HG03469 (cell line): ENCODE data around the gene SEH1L.
A peak's percentile ranks its signal among the peaks of the same experiment; 100 is the strongest.
"Not testable (repeated sequence)": the region's sequence is repeated elsewhere in the genome, so short reads cannot be mapped to it uniquely, and the experiment has no call there.

ENCODE experiments used
- ATAC-seq: cut with Tn5 transposase; IDR thresholded peaks from one replicate; pipeline ENCODE4 v1.9.1; 2021; ENCODE audit warnings: mild to moderate bottlenecking, moderate library complexity, moderate number of reproducible peaks; ENCODE audit not compliant: unreplicated experiment

SEH1L gene, protein sequence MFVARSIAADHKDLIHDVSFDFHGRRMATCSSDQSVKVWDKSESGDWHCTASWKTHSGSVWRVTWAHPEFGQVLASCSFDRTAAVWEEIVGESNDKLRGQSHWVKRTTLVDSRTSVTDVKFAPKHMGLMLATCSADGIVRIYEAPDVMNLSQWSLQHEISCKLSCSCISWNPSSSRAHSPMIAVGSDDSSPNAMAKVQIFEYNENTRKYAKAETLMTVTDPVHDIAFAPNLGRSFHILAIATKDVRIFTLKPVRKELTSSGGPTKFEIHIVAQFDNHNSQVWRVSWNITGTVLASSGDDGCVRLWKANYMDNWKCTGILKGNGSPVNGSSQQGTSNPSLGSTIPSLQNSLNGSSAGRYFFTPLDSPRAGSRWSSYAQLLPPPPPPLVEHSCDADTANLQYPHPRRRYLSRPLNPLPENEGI

DNA sequence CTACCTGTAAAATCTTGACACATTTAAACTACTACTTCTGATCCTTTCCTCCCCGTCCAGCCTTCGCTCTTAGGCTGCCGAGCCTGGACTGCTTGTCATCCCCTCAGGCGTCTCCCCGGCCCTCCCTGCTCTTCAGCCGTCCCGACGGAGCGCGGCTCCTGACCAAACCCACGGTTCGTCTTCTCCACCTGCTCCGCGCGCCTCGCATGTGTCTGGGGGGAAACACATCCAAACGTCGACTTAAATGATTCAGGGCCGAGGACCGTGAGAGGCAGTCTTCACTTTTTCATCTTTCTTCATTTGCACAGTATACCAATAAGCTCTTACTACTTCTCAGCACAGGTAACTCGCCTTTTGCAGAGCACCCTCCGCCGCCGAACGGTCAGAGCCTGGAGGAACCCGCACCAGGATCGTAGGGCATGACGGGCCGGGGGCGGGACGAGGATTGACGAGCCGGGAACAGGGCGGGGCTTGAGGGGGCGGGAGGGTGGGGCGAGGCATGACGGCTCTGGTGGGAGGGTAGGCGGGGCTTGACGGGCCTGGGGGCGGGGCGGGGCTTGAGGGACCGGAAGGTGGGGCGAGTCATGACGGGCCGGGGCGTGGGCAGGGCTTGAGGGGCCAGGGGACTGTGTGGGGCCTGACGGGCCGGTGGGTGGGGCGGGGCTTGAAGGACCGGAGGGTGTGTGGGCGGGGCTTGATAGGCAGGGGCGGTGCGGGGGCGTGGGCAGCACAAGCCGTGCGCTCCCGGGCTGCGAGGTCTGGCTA, at the start of gene SEH1L:
Gene SEH1L (plus strand): TSS at position 727 of the 765 bp plus-strand sequence. CDS start 111 bp downstream, outside the sequence.
- peak; percentile 31 for ATAC-seq

DNA sequence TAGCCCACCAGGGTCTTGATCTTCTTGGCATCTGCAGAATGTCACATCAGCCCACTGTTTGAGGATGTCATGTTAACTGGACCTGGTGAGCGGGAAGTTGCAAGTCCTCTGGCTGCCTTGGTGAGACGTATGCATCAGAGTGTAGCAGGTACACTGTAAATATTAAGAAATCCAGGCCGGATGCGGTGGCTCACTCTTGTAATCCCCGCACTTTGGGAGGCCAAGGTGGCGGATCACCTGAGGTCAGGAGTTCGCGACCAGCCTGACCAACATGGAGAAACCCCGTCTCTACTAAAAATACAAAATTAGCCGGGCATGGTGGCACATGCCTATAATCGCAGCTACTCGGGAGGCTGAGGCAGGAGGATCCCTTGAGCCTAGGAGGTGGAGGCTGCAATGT, 46.6 kb upstream of the SEH1L start:
- not testable (repeated sequence) for ATAC-seq

- no peak for ATAC-seq
Measured at GRCh38 chr18:12904012-12904516, 43.7 kb upstream of the SEH1L start.

DNA sequence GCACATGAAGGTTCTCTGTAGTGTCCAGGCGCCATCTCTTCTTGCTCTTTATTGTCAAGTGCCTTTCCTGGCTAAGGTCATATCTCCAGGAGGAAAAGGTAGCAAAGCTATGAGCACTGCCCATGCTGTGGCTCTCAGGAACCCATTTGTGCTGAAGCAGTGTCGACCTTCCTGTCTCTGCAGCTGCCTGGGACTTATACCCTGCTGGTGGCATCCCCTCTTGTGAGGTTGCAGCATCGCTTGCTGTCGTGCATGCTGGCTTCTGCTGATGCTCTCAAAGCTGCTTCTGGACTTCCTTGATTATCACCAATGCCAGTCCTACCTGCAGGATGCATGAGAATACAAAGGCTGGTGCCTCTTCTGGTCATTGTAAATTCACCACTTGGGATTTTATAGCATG, 41.7 kb upstream of the SEH1L start:
- ATAC-seq, result no peak

GRCh38 chr18:12906773-12907172, 41.0 kb upstream of the SEH1L start:
- ATAC-seq, result no peak

DNA sequence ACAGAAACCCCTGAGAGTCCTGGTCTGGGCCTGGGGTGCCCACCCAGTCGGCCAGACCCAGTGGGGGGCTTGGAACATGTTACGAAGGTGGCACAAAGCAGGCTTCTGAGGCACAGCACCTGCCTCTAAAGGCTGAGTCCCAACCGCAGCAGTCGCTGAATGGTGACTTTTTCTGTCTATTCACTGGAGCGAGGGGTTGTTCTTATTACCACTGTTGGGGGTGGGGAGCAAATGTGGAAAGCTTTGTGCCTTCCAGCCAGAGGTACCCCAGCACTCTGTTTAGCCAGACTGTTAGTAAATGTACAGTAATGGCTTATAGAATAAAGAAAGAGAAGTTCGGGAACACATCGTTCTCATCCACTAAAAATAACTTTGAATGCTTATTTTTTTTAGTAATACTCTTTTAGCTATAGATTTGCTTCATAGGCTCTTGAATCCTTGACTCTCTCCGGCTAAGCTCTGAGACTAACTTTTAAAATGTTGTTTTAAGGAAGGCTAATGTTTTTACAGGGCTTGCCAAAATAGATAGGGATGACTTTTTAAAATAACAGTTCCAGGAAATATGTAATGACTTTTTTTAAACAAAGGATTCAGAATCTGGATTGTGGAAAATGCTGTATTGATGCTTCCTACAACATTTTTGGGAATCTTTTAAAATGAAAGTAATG, 40.4 kb upstream of the SEH1L start:
- ATAC-seq, result no peak

DNA sequence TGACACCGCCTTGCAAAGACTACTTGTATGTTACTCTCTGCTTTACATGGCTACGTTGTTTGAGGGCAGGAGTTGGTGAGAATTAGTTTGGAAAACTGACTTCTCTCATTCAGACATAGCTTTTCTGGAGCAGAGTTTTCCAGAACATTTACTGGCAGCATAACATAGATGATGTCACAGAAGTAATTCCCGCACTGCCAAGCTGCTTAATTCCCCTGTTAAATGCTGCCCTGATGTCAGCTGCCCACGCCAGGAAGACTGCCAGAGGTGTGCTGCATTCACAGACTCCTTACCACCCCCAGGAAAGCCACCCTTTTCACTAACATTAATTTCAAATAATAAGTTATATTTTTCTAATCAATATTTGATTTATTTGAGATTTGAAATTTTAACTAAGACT, 39.1 kb upstream of the SEH1L start:
- ATAC-seq, result no peak

DNA sequence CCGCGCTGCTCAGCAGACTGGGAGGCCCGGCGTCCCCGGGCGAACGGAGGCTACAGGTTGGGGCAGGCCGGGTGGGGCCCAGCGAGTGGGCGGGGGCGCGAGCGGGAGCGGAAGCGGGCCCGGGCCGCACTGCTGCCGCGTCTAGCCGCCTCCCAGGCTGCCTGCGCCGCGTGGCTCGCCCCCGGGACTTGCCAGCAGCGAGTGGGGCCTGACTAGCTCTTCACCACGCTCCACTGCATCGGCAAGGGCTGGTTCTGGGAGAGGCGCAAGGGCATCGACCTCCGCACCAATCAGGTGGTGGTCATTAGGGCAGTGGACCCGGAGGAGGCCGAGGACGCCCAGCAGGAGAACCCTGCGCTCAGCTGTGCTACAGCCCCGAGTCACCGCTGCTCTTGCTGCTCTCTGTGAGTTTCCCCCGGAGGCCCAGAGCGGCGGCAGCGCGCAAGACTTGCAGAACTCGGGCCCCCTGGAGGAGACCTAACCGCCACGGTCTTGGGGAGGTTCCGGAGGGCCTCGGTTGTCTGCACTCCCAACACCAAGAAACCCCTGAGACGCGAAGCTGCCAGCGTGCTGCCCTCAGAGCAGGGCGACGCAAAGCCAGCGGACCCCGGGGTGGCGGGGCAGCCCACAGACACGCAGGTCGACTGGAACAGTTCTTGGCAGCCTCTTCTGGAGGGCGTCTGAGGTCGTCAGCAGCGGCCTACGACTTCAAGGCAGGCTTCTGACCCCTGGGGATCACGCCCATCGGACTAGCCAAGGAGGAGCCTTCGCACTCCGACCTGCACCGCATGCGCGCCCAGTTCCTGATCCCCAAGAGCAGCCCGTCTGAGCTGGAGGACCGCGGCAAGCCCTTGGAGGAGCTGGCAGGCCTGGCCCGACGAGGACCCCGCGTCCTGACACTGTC, 36.5 kb upstream of the SEH1L start:
- no peak for ATAC-seq

DNA sequence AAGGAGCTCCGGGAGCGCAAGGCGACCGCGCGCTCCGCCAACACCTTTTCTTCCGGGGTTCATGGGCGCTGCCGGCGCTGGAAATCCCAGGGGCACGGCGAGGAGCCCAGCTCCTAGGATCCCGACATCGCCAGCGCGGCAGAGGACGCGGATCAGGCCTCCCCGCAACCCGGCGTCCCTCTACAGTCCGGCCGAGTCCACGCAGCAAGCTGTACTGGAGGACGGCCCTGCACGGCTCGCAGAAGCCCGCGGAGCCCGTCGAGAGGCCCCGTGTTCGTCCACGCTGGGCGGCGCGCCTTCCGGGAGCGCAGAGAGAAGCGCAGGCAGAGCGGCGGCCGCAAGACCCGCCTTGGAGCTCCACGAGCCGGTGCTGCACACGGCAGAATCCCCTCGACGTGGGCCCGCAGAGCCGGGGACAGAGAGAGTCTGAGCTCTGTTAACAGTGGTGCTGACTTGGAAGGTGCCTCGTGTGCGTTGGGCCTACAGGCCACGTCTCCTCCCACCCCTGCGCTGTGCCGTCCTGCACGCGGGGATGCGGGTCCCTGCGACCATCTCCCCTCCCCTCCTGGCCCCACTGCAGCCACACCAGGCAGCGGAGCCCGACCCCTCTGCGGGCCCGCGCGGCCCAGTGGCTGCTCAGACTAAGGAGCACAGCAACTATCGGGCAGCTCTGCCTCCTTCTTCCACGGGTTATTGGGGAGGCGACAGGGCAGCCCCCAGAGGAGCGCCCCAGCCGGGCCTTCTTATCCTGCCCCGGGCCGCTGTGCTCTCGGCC, 35.7 kb upstream of the SEH1L start:
- ATAC-seq, result no peak

DNA sequence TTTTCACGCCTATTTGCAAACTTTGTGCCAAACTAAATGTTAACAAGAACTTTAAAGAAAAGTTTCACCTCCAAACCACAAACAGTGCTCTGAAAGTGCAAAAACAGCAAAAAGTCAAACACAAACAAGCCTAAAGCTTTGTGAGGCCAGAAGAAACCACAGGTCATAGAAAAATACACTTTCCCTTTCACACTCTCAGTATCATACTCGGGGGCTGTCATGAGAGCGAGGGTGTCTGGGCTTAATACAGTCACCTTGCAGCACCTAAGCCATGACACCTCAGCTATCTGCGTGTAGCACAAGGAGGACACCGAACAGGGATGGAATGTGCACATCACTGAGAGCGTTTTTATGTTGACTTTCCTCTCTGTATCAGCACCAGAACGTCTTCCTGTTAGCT, 26.6 kb upstream of the SEH1L start:
- peak; percentile 70 for ATAC-seq

- no peak for ATAC-seq
Measured at GRCh38 chr18:12922266-12922665, 25.5 kb upstream of the SEH1L start.

- ATAC-seq, result no peak
Measured at GRCh38 chr18:12924616-12925015, 23.2 kb upstream of the SEH1L start.

GRCh38 chr18:12928206-12928605, 19.6 kb upstream of the SEH1L start:
- no peak for ATAC-seq

GRCh38 chr18:12928641-12929040, 19.2 kb upstream of the SEH1L start:
- no peak for ATAC-seq

DNA sequence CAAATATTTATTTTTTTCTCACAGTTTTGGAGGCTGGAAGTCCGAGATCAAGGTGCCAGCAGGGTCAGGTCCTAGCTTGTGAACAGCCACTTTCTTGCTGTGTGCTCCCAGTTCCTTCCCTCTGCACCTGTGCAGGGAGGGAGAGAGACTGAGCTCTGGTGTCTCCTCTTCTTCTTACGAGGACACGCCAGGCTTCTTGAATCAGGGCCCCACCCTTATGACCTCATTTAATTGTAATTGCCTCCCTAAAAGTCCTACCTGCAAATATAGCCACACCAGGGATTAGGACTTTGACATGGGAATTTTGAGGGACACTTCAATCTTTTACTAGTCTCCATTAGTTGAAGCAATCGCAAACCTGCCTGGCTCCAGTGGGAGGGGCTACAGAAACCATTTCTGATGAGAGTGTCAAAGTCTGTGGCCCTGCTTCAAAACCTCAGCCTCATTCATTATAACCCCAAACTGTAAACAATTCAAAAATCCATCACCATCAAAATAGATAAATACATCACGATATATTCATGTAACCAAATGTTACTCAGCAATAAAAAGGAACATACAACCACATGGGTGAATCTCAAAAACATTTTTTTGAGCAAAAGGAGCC, 18.2 kb upstream of the SEH1L start:
- ATAC-seq, result no peak

DNA sequence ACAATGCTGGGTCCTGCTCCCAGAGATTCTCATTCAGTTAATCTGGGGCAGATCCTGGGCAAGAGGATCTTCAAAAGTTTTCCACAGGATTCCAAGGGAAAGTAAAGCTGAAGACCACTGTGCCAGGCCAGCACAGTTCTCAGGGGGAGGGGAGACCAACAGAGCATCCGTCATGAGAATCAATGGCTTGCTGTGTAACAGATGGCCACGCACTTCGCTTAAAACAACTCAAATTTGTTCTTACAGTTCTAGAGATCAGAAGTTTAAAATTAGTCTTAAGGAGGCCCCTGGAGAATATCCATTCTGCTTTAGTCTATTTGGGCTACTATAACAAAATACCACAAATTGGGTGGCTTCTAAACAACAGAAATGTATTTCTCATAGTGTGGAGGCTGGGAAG, 17.4 kb upstream of the SEH1L start:
- no peak for ATAC-seq

DNA sequence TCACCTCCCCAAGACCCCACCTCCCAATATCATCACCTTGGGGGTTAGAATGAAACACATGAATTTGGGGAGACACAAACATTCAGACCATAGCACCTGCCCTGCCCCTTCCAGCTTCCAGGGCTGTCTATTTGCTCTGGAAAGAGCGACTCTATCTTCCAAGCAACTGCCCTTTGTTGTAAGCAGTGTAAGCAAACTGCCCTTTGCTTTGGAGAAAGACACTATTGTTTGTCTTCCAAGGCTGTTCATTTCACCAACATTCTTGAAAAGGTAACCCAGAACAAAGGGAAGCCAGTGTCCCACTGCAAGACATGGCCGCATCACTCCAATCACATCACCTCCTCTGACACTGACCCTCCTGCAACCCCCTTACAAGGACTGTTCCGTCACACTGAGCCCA, 16.9 kb upstream of the SEH1L start:
- ATAC-seq, result no peak

DNA sequence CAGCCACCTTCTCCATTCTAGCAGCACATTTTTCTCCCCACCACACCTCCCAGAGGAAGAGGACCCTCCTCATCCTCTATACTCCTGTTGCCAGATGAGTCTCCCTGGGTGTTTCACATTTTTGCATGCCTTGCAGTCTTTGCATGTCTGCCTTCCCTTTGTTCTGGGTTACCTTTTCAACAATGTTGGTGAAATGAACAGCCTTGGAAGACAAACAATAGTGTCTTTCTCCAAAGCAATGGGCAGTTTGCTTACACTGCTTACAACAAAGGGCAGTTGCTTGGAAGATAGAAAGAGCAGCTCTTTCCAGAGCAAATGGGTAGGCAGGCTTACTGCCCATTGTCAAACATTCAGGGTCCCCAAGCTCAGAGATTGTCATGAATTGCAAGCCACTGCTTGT, 14.5 kb upstream of the SEH1L start:
- no peak for ATAC-seq

DNA sequence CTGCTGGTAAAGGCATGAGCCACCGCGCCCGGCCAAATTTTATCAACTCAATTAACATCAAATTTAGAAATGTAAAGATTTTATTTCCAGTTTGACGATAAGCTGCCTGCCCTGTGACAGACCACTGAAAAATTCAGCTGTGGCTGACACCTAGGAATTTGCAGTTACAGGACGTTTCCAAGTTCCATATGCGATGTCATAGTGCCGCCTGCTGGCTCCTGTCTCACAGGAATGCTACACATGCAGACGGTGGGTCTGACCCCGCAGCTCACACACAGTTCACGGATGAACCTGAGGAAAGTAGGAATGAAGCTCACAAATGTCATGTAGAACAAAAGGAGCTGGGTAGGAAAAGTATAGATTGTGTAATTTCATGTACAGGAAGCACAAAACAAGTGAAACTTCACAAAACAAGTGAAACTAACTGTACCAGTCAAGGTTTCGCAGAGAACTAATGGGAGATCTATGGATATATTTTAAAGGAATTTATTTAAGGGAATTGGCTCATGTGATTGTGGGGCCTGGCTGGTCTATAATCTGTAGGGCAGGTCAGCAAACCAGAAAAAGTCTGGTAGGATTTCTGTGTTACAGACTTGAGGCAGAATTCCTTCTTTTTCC, 13.2 kb upstream of the SEH1L start:
- no peak for ATAC-seq
